Esophagus squamous epithelium (tissue), 5 donors: ENCODE results near the gene GSPT2. TPM values are rescaled to one million over a fixed set of nuclear protein-coding genes. Genes with fewer than 3 reads are reported as not detected.

Experiments
- DNase-seq: peaks from one replicate; lab custom pipeline; 2025; lab: John Stamatoyannopoulos, UW
- H3K27ac ChIP-seq, 4 donors: fragments of 200-600 bp; sonication (generic); one replicate each; pipeline ENCODE4 v1.5.1; 2016 to 2019; ENCODE audit warnings: mild to moderate bottlenecking in 1 of 4
- H3K27me3 ChIP-seq, 4 donors: fragments of 200-600 bp; sonication (generic); 1 replicate in 3 of 4; 2 replicates in 1 of 4; pipeline versions ENCODE4 v1.5.1 to v1.6.0; 2017 to 2021; ENCODE audit warnings: antibody characterized with exemption in 1 of 4
- H3K36me3 ChIP-seq, 3 donors: fragments of 200-600 bp; sonication (generic); one replicate each; pipeline ENCODE4 v1.5.1; 2016 to 2019
- H3K4me1 ChIP-seq, 3 donors: fragments of 200-600 bp; sonication (generic); one replicate each; pipeline ENCODE4 v1.5.1; 2017 to 2019
- H3K4me3 ChIP-seq, 4 donors: fragments of 200-600 bp; sonication (generic); 1 replicate in 3 of 4; 2 replicates in 1 of 4; pipeline ENCODE4 v1.5.1; 2016 to 2019; ENCODE audit warnings: mild to moderate bottlenecking in 2 of 4, moderate library complexity in 1 of 4
- H3K9me3 ChIP-seq, 3 donors: fragments of 200-600 bp; sonication (generic); one replicate each; pipeline ENCODE4 v1.5.1; 2016 to 2019
- CTCF ChIP-seq, 6 experiments: fragments of 450-650 bp in 4 of 6; fragments of 200-600 bp in 2 of 6; sonication (generic) in 2 of 6; IDR thresholded peaks; one replicate each; pipeline ENCODE4 v1.5.1; 2016 to 2019; ENCODE audit warnings: antibody characterized with exemption in 6 of 6, mild to moderate bottlenecking in 4 of 6, moderate library complexity in 4 of 6
- POLR2A ChIP-seq, 4 donors: fragments of 450-650 bp; IDR thresholded peaks; one replicate each; pipeline ENCODE4 v1.6.1; 2017; ENCODE audit warnings: antibody characterized with exemption in 4 of 4, mild to moderate bottlenecking in 4 of 4, moderate library complexity in 3 of 4
- WGBS, 2 donors: methylation state at CpG; one replicate each; pipeline ENCODE4 v1.1.5; 2018; 5-methylcytosine and 5-hydroxymethylcytosine counted together
- intact Hi-C: fragments of 100-400 bp; cut with DNase I; formaldehyde crosslinking; loops from one replicate; pipeline ENCODE4 v1.15.0; 2022
- total RNA-seq, 4 donors: library from RNA; depleted of rRNA; stranded (reverse); fragments of >200 nt; gene quantifications; one replicate each; pipeline ENCODE4 v1.1.0, GENCODE V29; 2016
- donor health status: DM: yes; HTN: yes; CAD: no.

The GSPT2 gene
- total RNA-seq, 4 donors from 2014 or later, result 0.15 to 3.1 (median 1.4) TPM

- intact Hi-C loops, result no loop called here
- WGBS, 2 donors, result 55 to 89% methylated on average over 4 of the region's 4 CpGs
- Histone ChIP-seq H3K4me1 (no peaks in the 10 kb centered on the region), H3K27ac (no peak overlapping the region), H3K27me3 (no peaks in the 10 kb centered on the region), H3K9me3 (no peaks in the 10 kb centered on the region), H3K4me3 (no peak overlapping the region), H3K36me3 (no peaks in the 10 kb centered on the region)
- no peak for DNase-seq
- no peak for TF ChIP-seq POLR2A (IDR thresholded peaks at IDR 0.05)
- TF ChIP-seq CTCF (IDR thresholded peaks at IDR 0.05), result no peak
Observed at GRCh38 chrX:51760657-51761056, 17.4 kb downstream of the GSPT2 start.

GRCh38 chrX:51766546-51766945 lies 23.3 kb downstream of the GSPT2 start:
- no peak for DNase-seq
- WGBS, 2 donors, result 62 to 77% methylated on average over 5 of the region's 5 CpGs
- no peaks in the 10 kb centered on the region for H3K4me1 ChIP-seq

GRCh38 chrX:51776851-51777250 lies 33.6 kb downstream of the GSPT2 start:
- no peaks in the 10 kb centered on the region for H3K27me3 ChIP-seq
- intact Hi-C loops, result no loop called here

More at GRCh38 chrX:51766546-51766945, 23.3 kb downstream of the GSPT2 start:
- H3K4me3 ChIP-seq, result no peak overlapping the region
- no peaks in the 10 kb centered on the region for H3K36me3 ChIP-seq
- intact Hi-C loops, result no loop called here
- no peak for TF ChIP-seq CTCF (IDR thresholded peaks at IDR 0.05)
- TF ChIP-seq POLR2A (IDR thresholded peaks at IDR 0.05), result no peak
- no peaks in the 10 kb centered on the region for H3K27me3 ChIP-seq
- no peak overlapping the region for H3K27ac ChIP-seq
- no peaks in the 10 kb centered on the region for H3K9me3 ChIP-seq

GRCh38 chrX:51779306-51779705 lies 36.1 kb downstream of the GSPT2 start:
- intact Hi-C loops, result no loop called here
- H3K9me3 ChIP-seq, result no peaks in the 10 kb centered on the region

More at GRCh38 chrX:51776851-51777250, 33.6 kb downstream of the GSPT2 start:
- Histone ChIP-seq H3K4me1 (no peaks in the 10 kb centered on the region), H3K36me3 (no peaks in the 10 kb centered on the region), H3K9me3 (no peaks in the 10 kb centered on the region), H3K4me3 (no peak overlapping the region), H3K27ac (no peak overlapping the region)
- 20 to 35% methylated on average over 3 of the region's 3 CpGs for WGBS, 2 donors
- TF ChIP-seq POLR2A (IDR thresholded peaks at IDR 0.05) (no peak), CTCF (IDR thresholded peaks at IDR 0.05) (no peak)
- DNase-seq, result no peak

GRCh38 chrX:51795136-51795535 lies 51.9 kb downstream of the GSPT2 start:
- Histone ChIP-seq H3K27me3 (no peaks in the 10 kb centered on the region), H3K36me3 (no peaks in the 10 kb centered on the region), H3K9me3 (no peaks in the 10 kb centered on the region), H3K4me1 (no peaks in the 10 kb centered on the region), H3K27ac (no peak overlapping the region), H3K4me3 (no peak overlapping the region)
- TF ChIP-seq POLR2A (IDR thresholded peaks at IDR 0.05) (no peak), CTCF (IDR thresholded peaks at IDR 0.05) (no peak)
- no peak for DNase-seq
- intact Hi-C loops, result no loop called here
- 63 to 81% methylated on average over 2 of the region's 2 CpGs for WGBS, 2 donors

More at GRCh38 chrX:51779306-51779705, 36.1 kb downstream of the GSPT2 start:
- WGBS, 2 donors, result 54 to 58% methylated on average over 1 of the region's 3 CpGs
- Histone ChIP-seq H3K27me3 (no peaks in the 10 kb centered on the region), H3K4me3 (no peak overlapping the region), H3K36me3 (no peaks in the 10 kb centered on the region), H3K27ac (no peak overlapping the region), H3K4me1 (no peaks in the 10 kb centered on the region)
- no peak for TF ChIP-seq POLR2A (IDR thresholded peaks at IDR 0.05)
- no peak for TF ChIP-seq CTCF (IDR thresholded peaks at IDR 0.05)
- no peak for DNase-seq

Other genes with a start within 250 kb of the GSPT2 start
- gene NUDT11, start 246.8 kb upstream of the GSPT2 start, total RNA-seq, result 1 to 10 TPM in 3 of 4 donors, under 1 TPM in 1; 0.53 to 1.5 (median 1.3) TPM
- not detected for gene CENPVL3, start 124.5 kb upstream of the GSPT2 start, total RNA-seq
- gene CENPVL2, start 60.6 kb upstream of the GSPT2 start, total RNA-seq, result not detected
- not detected for gene CENPVL1, start 32.9 kb upstream of the GSPT2 start, total RNA-seq
- 10 to 100 TPM; 18.5 to 48.7 (median 29.3) TPM for gene MAGED1, start 150.2 kb downstream of the GSPT2 start, total RNA-seq